Stimulated activated CD8-positive, alpha-beta memory T cell treated with anti-CD3 and anti-CD28 coated beads, Interleukin-4, amount 100 ng/mL, for 4 hours (primary cell): ENCODE data around the gene ARHGAP20.

Source experiments
- DNase-seq, 2 donors: peaks; one replicate each; pipeline ENCODE4 v3.0.0-alpha.2; 2020; ENCODE audit warnings: low read depth in 2 of 2, low spot score in 1 of 2

ARHGAP20 gene

GRCh38 chr11:110606415-110606814 is 105.8 kb downstream of the ARHGAP20 start:
- DNase-seq: no peak

GRCh38 chr11:110601936-110602335 is 110.3 kb downstream of the ARHGAP20 start:
- DNase-seq: no peak

GRCh38 chr11:110600322-110600721 is 111.9 kb downstream of the ARHGAP20 start:
- no peak for DNase-seq

- DNase-seq: no peak
Observed at GRCh38 chr11:110599207-110599606, 113.0 kb downstream of the ARHGAP20 start.

- DNase-seq: no peak
Observed at GRCh38 chr11:110598725-110599124, 113.5 kb downstream of the ARHGAP20 start.

- no peak for DNase-seq
Observed at GRCh38 chr11:110587972-110588371, 124.3 kb downstream of the ARHGAP20 start.

GRCh38 chr11:110587129-110587528 is 125.1 kb downstream of the ARHGAP20 start:
- no peak for DNase-seq

GRCh38 chr11:110584150-110584549 is 128.1 kb downstream of the ARHGAP20 start:
- DNase-seq: no peak

GRCh38 chr11:110582728-110583432 is 129.4 kb downstream of the ARHGAP20 start:
- DNase-seq: no peak

GRCh38 chr11:110580571-110580970 is 131.7 kb downstream of the ARHGAP20 start:
- no peak for DNase-seq

GRCh38 chr11:110573411-110573810 is 138.8 kb downstream of the ARHGAP20 start:
- no peak for DNase-seq

GRCh38 chr11:110571081-110571720 is 141.0 kb downstream of the ARHGAP20 start:
- no peak for DNase-seq

- no peak for DNase-seq
Observed at GRCh38 chr11:110566577-110566976, 145.7 kb downstream of the ARHGAP20 start.

- DNase-seq: no peak
Observed at GRCh38 chr11:110565357-110566336, 146.6 kb downstream of the ARHGAP20 start.

- DNase-seq: no peak
Observed at GRCh38 chr11:110564676-110565356, 147.4 kb downstream of the ARHGAP20 start.

- DNase-seq: no peak
Observed at GRCh38 chr11:110544779-110545178, 167.5 kb downstream of the ARHGAP20 start.

GRCh38 chr11:110538154-110538553 is 174.1 kb downstream of the ARHGAP20 start:
- DNase-seq: no peak

GRCh38 chr11:110530900-110531741 is 181.1 kb downstream of the ARHGAP20 start:
- no peak for DNase-seq

GRCh38 chr11:110529043-110529442 is 183.2 kb downstream of the ARHGAP20 start:
- DNase-seq: no peak

GRCh38 chr11:110527146-110527545 is 185.1 kb downstream of the ARHGAP20 start:
- no peak for DNase-seq
